Testis (tissue), 2 donors: ENCODE results near the gene SLC38A3.
"Not testable (repeated sequence)": the region's sequence is repeated elsewhere in the genome, so short reads cannot be mapped to it uniquely, and the experiment has no call there.

ENCODE experiments used
- CTCF ChIP-seq, 3 experiments: fragments of 450-650 bp in 2 of 3; fragments of 200-600 bp in 1 of 3; sonication (generic) in 1 of 3; IDR thresholded peaks; one replicate each; pipeline ENCODE4 v1.5.1; 2016 to 2019; ENCODE audit warnings: antibody characterized with exemption in 3 of 3, mild to moderate bottlenecking in 2 of 3, moderate library complexity in 1 of 3
- POLR2A ChIP-seq: fragments of 450-650 bp; IDR thresholded peaks from one replicate; pipeline ENCODE4 v1.6.1; 2017; ENCODE audit warnings: antibody characterized with exemption, mild to moderate bottlenecking, moderate library complexity

GRCh38 chr3:50228184-50228763, 23.2 kb downstream of the SLC38A3 start:
- TF ChIP-seq CTCF (IDR thresholded peaks at IDR 0.05); POLR2A: not testable (repeated sequence)
